KMS-11 (cell line): ENCODE results near the gene ANKRD13C.
"Not testable (repeated sequence)": the region's sequence is repeated elsewhere in the genome, so short reads cannot be mapped to it uniquely, and the experiment has no call there.

Experiments
- H2AFZ ChIP-seq: fragments of 200-600 bp; sonication (generic); 2 replicates; pipeline ENCODE4 v1.6.1; 2016; ENCODE audit warnings: antibody characterized with exemption, mixed run types, low read depth
- H3K27ac ChIP-seq: fragments of 200-600 bp; sonication (generic); 2 replicates; pipeline ENCODE4 v1.6.1; 2016; ENCODE audit warnings: mild to moderate bottlenecking, mixed run types
- H3K27me3 ChIP-seq: fragments of 200-600 bp; sonication (generic); 2 replicates; pipeline ENCODE4 v1.6.1; 2017; ENCODE audit warnings: mild to moderate bottlenecking, low read depth, mixed run types, moderate library complexity; ENCODE audit not compliant: insufficient read depth
- H3K36me3 ChIP-seq: fragments of 200-600 bp; sonication (generic); 2 replicates; pipeline ENCODE4 v1.6.1; 2017; ENCODE audit warnings: mild to moderate bottlenecking, mixed run types; ENCODE audit not compliant: insufficient read depth
- H3K4me1 ChIP-seq: fragments of 200-600 bp; sonication (generic); 2 replicates; pipeline ENCODE4 v1.6.1; 2016; ENCODE audit warnings: mild to moderate bottlenecking, low read depth, mixed run types; ENCODE audit not compliant: poor library complexity, severe bottlenecking
- H3K4me2 ChIP-seq: fragments of 200-600 bp; sonication (generic); 2 replicates; pipeline ENCODE4 v1.7.0; 2016; ENCODE audit warnings: mild to moderate bottlenecking, mixed run types
- H3K4me3 ChIP-seq: fragments of 200-600 bp; sonication (generic); IDR thresholded peaks from 2 replicates; pipeline ENCODE4 v1.6.1; 2017; ENCODE audit warnings: low read depth, low read length, mixed read lengths; ENCODE audit not compliant: insufficient read depth
- H3K79me2 ChIP-seq: fragments of 200-600 bp; sonication (generic); 2 replicates; pipeline ENCODE4 v1.6.1; 2016; ENCODE audit warnings: low read depth, mixed run types; ENCODE audit not compliant: insufficient read depth
- H3K9ac ChIP-seq: fragments of 200-600 bp; sonication (generic); 2 replicates; pipeline ENCODE4 v1.6.1; 2016; ENCODE audit warnings: mild to moderate bottlenecking, mixed run types
- H4K20me1 ChIP-seq: fragments of 200-600 bp; sonication (generic); 2 replicates; pipeline ENCODE4 v1.6.1; 2016; ENCODE audit warnings: mild to moderate bottlenecking, mixed run types; ENCODE audit not compliant: insufficient read depth
- CTCF ChIP-seq: fragments of 200-600 bp; sonication (generic); conservative IDR thresholded peaks from 2 replicates; pipeline ENCODE4 v1.6.1; 2017; ENCODE audit warnings: low read depth, mild to moderate bottlenecking, antibody characterized with exemption, low read length, moderate library complexity, mixed read lengths

ANKRD13C gene

GRCh38 chr1:70355920-70356319, 1.4 kb upstream of the ANKRD13C start:
- no peak for TF ChIP-seq CTCF
- no peak overlapping the region for H3K27ac ChIP-seq
- no peak overlapping the region for H3K4me2 ChIP-seq
- peaks cover 57% of the 10 kb centered on the region for H3K4me1 ChIP-seq
- no peaks in the 10 kb centered on the region for H3K36me3 ChIP-seq
- no peak overlapping the region for H3K4me3 ChIP-seq
- no peak overlapping the region for H3K9ac ChIP-seq
- peaks cover 38% of the 10 kb centered on the region for H3K79me2 ChIP-seq
- no peaks in the 10 kb centered on the region for H3K27me3 ChIP-seq
- H2AFZ ChIP-seq: no peak overlapping the region
- H4K20me1 ChIP-seq: no peaks in the 10 kb centered on the region

DNA sequence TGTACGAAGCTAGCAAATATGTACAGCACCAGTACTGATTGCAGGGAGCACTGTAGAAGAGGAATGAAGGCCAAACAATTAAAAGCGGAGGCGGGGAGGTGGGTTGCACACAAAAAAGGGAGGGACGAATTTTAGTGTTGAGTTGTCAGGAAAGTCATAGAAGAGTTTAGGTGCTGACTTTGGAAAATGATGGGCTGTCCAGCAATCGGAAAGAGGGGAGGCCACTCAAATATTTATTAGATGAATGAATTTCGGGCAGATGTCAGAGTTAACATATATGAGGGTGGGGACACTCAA, 537 bp upstream of the ANKRD13C start:
- peaks cover 47% of the 10 kb centered on the region for H3K79me2 ChIP-seq
- peaks cover 60% of the 10 kb centered on the region for H3K4me1 ChIP-seq
- peak overlapping the region; percentile 94; the same call in 1 of the 2 replicates for H3K9ac ChIP-seq
- TF ChIP-seq CTCF: no peak
- H3K4me2 ChIP-seq: peak overlapping the region; percentile 57
- no peaks in the 10 kb centered on the region for H4K20me1 ChIP-seq
- no peak overlapping the region for H3K4me3 ChIP-seq
- H3K27ac ChIP-seq: peak overlapping the region; percentile 98
- no peaks in the 10 kb centered on the region for H3K27me3 ChIP-seq
- peak overlapping the region; percentile 81 for H2AFZ ChIP-seq
- H3K36me3 ChIP-seq: no peaks in the 10 kb centered on the region

GRCh38 chr1:70353601-70354331, 756 bp downstream of the ANKRD13C start:
- H3K9ac ChIP-seq: peak overlapping the region; percentile 94
- peak overlapping the region; percentile 86 for H3K4me2 ChIP-seq
- H3K27ac ChIP-seq: peak overlapping the region; percentile 98
- H4K20me1 ChIP-seq: no peaks in the 10 kb centered on the region
- no peak for TF ChIP-seq CTCF
- H3K4me1 ChIP-seq: peaks cover 60% of the 10 kb centered on the region
- H3K27me3 ChIP-seq: no peaks in the 10 kb centered on the region
- H3K79me2 ChIP-seq: peaks cover 60% of the 10 kb centered on the region
- no peak overlapping the region for H3K4me3 ChIP-seq
- H3K36me3 ChIP-seq: no peaks in the 10 kb centered on the region
- peak overlapping the region; percentile 34 for H2AFZ ChIP-seq

DNA sequence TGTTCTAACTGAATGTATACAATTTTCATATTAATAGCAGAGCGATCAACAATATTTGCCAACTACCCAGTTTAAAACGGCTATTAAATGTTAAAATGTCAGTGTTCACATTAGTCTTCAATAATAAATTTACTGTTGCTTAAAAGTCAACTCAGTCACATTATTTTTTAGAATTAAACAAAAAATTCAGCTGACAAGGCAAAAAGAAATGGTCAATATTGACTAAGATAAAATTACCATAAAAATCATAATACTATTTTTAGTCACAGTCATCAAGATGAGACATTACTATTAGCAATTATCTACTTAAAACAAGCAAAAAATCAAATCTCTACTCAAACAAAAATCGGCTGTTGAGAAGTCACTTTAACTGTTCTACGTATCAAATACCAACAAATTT, 1.5 kb downstream of the ANKRD13C start:
- Histone ChIP-seq H4K20me1 (no peaks in the 10 kb centered on the region), H3K4me2 (peak overlapping the region; percentile 86), H3K4me1 (peaks cover 60% of the 10 kb centered on the region), H3K79me2 (peaks cover 67% of the 10 kb centered on the region), H3K27ac (peak overlapping the region; percentile 98), H3K4me3 (peak overlapping the region; percentile 49), H3K27me3 (no peaks in the 10 kb centered on the region), H2AFZ (no peak overlapping the region), H3K9ac (peak overlapping the region; percentile 94), H3K36me3 (no peaks in the 10 kb centered on the region)
- TF ChIP-seq CTCF: no peak

- Histone ChIP-seq H3K4me1 (peaks cover 44% of the 10 kb centered on the region), H3K79me2 (peaks cover 87% of the 10 kb centered on the region), H3K4me2 (peak overlapping the region; percentile 29)
- H2AFZ ChIP-seq, H3K27me3 ChIP-seq, H3K9ac ChIP-seq, H4K20me1 ChIP-seq, H3K36me3 ChIP-seq, H3K27ac ChIP-seq, H3K4me3 ChIP-seq: not testable (repeated sequence)
Measured at GRCh38 chr1:70349799-70350198, 4.7 kb downstream of the ANKRD13C start.
